IMR-90 (cell line): ENCODE results near the gene GRAMD2B. TPM values are rescaled to one million over a fixed set of nuclear protein-coding genes. Genes with fewer than 3 reads are reported as not detected.
A peak's percentile ranks its signal among the peaks of the same experiment; 100 is the strongest.

Source experiments
- ATAC-seq: fragments of 200-7000 bp; cut with Tn5 transposase; 2 replicates; pipeline ENCODE4 v1.9.1; 2020; ENCODE audit warnings: low read depth, mild to moderate bottlenecking, moderate library complexity
- BruUV-seq: library from RNA; stranded (reverse); fragments of 400-500 nt; replicated peaks from 2 replicates; lab custom pipeline; 2021; lab: Mats Ljungman, UMichigan
- CTCF ChIA-PET: fragments of 300-600 bp; formaldehyde crosslinking; extraction: SDS; loops from one replicate; lab custom pipeline; 2021; ENCODE audit warnings: antibody characterized with exemption; lab: Yijun Ruan, JAX
- POLR2A ChIA-PET: fragments of 300-600 bp; sonication (Branson Sonifier 250); formaldehyde crosslinking; loops from one replicate; lab custom pipeline; 2022; ENCODE audit warnings: antibody characterized with exemption; ENCODE audit not compliant: unreplicated experiment; lab: Charles Lee
- DNase-seq: peaks from one replicate; pipeline ENCODE4 v3.0.0; 2013
- H2AFZ ChIP-seq: replicated peaks from 2 replicates; pipeline ENCODE3; 2013; ENCODE audit warnings: low read length, mild to moderate bottlenecking; ENCODE audit not compliant: poor library complexity
- H2AK5ac ChIP-seq: 2 replicates; pipeline ENCODE4 v1.6.1; 2013; ENCODE audit warnings: low read depth, low read length, inconsistent platforms
- H2AK9ac ChIP-seq: replicated peaks from 2 replicates; pipeline ENCODE3; 2013; ENCODE audit warnings: mild to moderate bottlenecking, low read depth, low read length, moderate library complexity; ENCODE audit not compliant: poor library complexity
- H2BK120ac ChIP-seq: 2 replicates; pipeline ENCODE4 v1.6.1; 2013; ENCODE audit warnings: low read depth, low read length, inconsistent platforms
- H2BK15ac ChIP-seq: 3 replicates; pipeline ENCODE4 v1.6.1; 2013; ENCODE audit warnings: low read depth, low read length, inconsistent platforms
- H2BK20ac ChIP-seq: 2 replicates; pipeline ENCODE4 v1.6.1; 2013; ENCODE audit warnings: low read depth, mild to moderate bottlenecking, inconsistent platforms, low read length, moderate library complexity
- H2BK5ac ChIP-seq: 2 replicates; pipeline ENCODE4 v1.6.1; 2013; ENCODE audit warnings: mild to moderate bottlenecking, low read depth, low read length, inconsistent platforms; ENCODE audit not compliant: poor library complexity, severe bottlenecking
- H3K14ac ChIP-seq: replicated peaks from 2 replicates; pipeline ENCODE4 v1.6.1; 2013; ENCODE audit warnings: low read depth, low read length, inconsistent platforms
- H3K18ac ChIP-seq: 2 replicates; pipeline ENCODE4 v1.6.1; 2013; ENCODE audit warnings: low read depth, low read length, control low read depth
- H3K23ac ChIP-seq: 2 replicates; pipeline ENCODE4 v1.6.1; 2013; ENCODE audit warnings: low read depth, low read length, inconsistent platforms
- H3K27ac ChIP-seq: 2 replicates; pipeline ENCODE4 v1.5.1; 2013; ENCODE audit warnings: mild to moderate bottlenecking, control low read depth, low read length; ENCODE audit not compliant: insufficient read depth
- H3K27me3 ChIP-seq: 2 replicates; pipeline ENCODE4 v1.6.1; 2013; ENCODE audit warnings: low read length; ENCODE audit not compliant: control insufficient read depth, insufficient read depth
- H3K36me3 ChIP-seq: 2 replicates; pipeline ENCODE4 v1.6.1; 2013; ENCODE audit warnings: low read length, mixed read lengths; ENCODE audit not compliant: control insufficient read depth, insufficient read depth
- H3K4ac ChIP-seq: 2 replicates; pipeline ENCODE4 v1.6.1; 2013; ENCODE audit warnings: low read depth, low read length, inconsistent platforms
- H3K4me1 ChIP-seq: 2 replicates; pipeline ENCODE4 v1.6.1; 2013; ENCODE audit warnings: low read length, mixed read lengths; ENCODE audit not compliant: control insufficient read depth, insufficient read depth
- H3K4me2 ChIP-seq: 2 replicates; pipeline ENCODE4 v1.6.1; 2013; ENCODE audit warnings: low read depth, mild to moderate bottlenecking, control low read depth, low read length, moderate library complexity
- H3K4me3 ChIP-seq: 2 replicates; pipeline ENCODE4 v1.5.1; 2013; ENCODE audit warnings: low read depth, mild to moderate bottlenecking, control low read depth, low read length, moderate library complexity; ENCODE audit not compliant: insufficient read depth
- H3K56ac ChIP-seq: 2 replicates; pipeline ENCODE4 v1.6.1; 2013; ENCODE audit warnings: low read length, inconsistent platforms; ENCODE audit not compliant: insufficient read depth; ENCODE audit errors: extremely low read depth
- H3K79me1 ChIP-seq, 2 experiments: 2 replicates each; pipeline ENCODE4 v1.6.1; 2013; ENCODE audit warnings: low read length in 2 of 2, inconsistent platforms in 1 of 2, low read depth in 1 of 2
- H3K9ac ChIP-seq: 2 replicates; pipeline ENCODE4 v1.6.1; 2013; ENCODE audit warnings: low read depth, low read length, control low read depth
- H3K9me1 ChIP-seq: 2 replicates; pipeline ENCODE4 v1.6.1; 2013; ENCODE audit warnings: low read length, inconsistent platforms; ENCODE audit not compliant: insufficient read depth
- H3K9me3 ChIP-seq: 2 replicates; pipeline ENCODE4 v1.6.1; 2013; ENCODE audit warnings: low read length; ENCODE audit not compliant: control insufficient read depth, insufficient read depth
- H4K20me1 ChIP-seq: 2 replicates; pipeline ENCODE4 v1.6.1; 2013; ENCODE audit warnings: low read length, inconsistent platforms; ENCODE audit not compliant: insufficient read depth
- H4K5ac ChIP-seq: 2 replicates; pipeline ENCODE4 v1.6.1; 2013; ENCODE audit warnings: mild to moderate bottlenecking, low read depth, low read length, control low read depth
- H4K8ac ChIP-seq, 2 experiments: 2 replicates each; pipeline ENCODE4 v1.6.1; 2013; ENCODE audit warnings: low read depth in 2 of 2, low read length in 2 of 2, control low read depth in 1 of 2, inconsistent platforms in 1 of 2
- H4K91ac ChIP-seq: 2 replicates; pipeline ENCODE4 v1.6.1; 2013; ENCODE audit warnings: low read depth, low read length, inconsistent platforms; ENCODE audit not compliant: insufficient read depth
- FOS ChIP-seq: fragments of 150-350 bp; IDR thresholded peaks from 2 replicates; pipeline ENCODE4 v1.6.1; 2016; ENCODE audit warnings: low read depth, low read length
- MAFK ChIP-seq: IDR thresholded peaks from 2 replicates; pipeline ENCODE4 v1.6.1; 2012; ENCODE audit warnings: low read depth, low read length, improper control_type of control experiment
- POLR2A ChIP-seq: IDR thresholded peaks from 2 replicates; pipeline ENCODE4 v1.6.1; 2012; ENCODE audit warnings: mild to moderate bottlenecking, low read depth, low read length
- RAD21 ChIP-seq: IDR thresholded peaks from 2 replicates; pipeline ENCODE4 v1.6.1; 2012; ENCODE audit warnings: low read length, improper control_type of control experiment
- WGBS, 2 experiments: methylation state at CpG; one replicate each; pipeline versions ENCODE4 v1.1.5 to v1.1.7; 2013; ENCODE audit warnings: missing lambda C conversion rate in 2 of 2; ENCODE audit not compliant: insufficient read length in 1 of 2; ENCODE audit errors: extremely low coverage in 2 of 2; 5-methylcytosine and 5-hydroxymethylcytosine counted together
- dilution Hi-C: fragments of 300-500 bp; cut with HindIII; formaldehyde crosslinking; loops from one replicate; pipeline ENCODE4 v1.14.3; 2018; ENCODE audit warnings: low sequenced_read_pairs; ENCODE audit not compliant: unreplicated experiment
- in situ Hi-C: fragments of 300-500 bp; cut with MboI; formaldehyde crosslinking; loops from 3 replicates; pipeline ENCODE4 v1.14.3; 2019; ENCODE audit warnings: low sequenced_read_pairs, inconsistent platforms, mixed read lengths
- intact Hi-C: fragments of 100-400 bp; cut with micrococcal nuclease; formaldehyde crosslinking; loops from 2 replicates; pipeline ENCODE4 v1.10.0; 2022
- polyA plus RNA-seq, 3 experiments: library from polyadenylated mRNA; depleted of rRNA; stranded (reverse); fragments of >200 nt; gene quantifications; 2 replicates each; pipeline ENCODE4 v1.2.3, GENCODE V29; 2012; ENCODE audit warnings: low replicate concordance in 1 of 3
- total RNA-seq: library from RNA; depleted of rRNA; stranded (reverse); fragments of >200 nt; gene quantifications from 2 replicates; pipeline ENCODE4 v1.2.3, GENCODE V29; 2012

Gene GRAMD2B
- total and polyA plus RNA-seq, 2 of the 4 experiments (the other 2 are of a cell fraction) = 13.9 to 20.3 TPM

DNA sequence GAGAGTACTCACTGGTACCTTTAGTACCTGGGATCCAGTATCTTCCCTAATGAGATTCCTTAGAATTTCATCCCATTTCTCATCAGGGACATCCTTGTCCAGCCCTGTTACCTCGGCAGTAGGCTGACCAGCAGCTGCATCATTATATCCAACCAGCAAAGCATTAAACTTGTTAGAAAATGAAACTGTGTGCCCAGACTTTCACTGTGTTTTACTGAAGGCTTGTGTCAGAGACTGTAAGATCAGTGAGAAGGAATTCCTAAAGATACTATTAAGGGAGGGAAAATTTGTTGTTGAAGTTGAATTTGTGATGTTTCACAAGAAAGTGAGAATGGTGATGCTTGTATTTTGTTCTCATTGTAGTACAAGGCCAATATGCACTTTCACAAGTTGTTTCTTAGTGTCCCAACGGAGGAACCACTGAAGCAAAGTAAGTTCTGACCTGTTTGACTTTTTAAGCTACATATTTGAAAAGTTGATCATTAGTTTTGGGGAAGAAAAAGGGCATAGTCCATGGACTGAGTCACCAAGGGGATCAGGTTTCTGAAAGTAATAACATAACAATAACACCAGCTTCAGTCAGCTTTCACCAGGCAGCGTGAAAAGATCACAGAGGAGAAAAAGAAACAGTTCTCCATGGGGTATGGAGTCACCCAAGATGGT, 48.8 kb downstream of the GRAMD2B start:
- peak; percentile 87 for TF ChIP-seq FOS
- TF ChIP-seq MAFK = no peak
- TF ChIP-seq POLR2A = no peak
- 0 out of 2 replicates have a peak, but pooled peaks have one; percentile 3 for TF ChIP-seq RAD21
- BruUV-seq = no TSS peak
- H3K36me3 ChIP-seq = peaks cover 6% of the 10 kb centered on the region; the same call in 1 of the 2 replicates
- H4K8ac ChIP-seq = peak overlapping the region; percentile 75 to 89
- peaks cover 19% of the 10 kb centered on the region for H3K9me1 ChIP-seq
- H3K9ac ChIP-seq = peak overlapping the region; percentile 64; the same call in 1 of the 2 replicates
- CTCF ChIA-PET = interaction anchor here (1.0 kb wide), 1 partner anchor 28 kb away, joined by 6 read pairs; no protein-coding TSS in a partner anchor
- dilution Hi-C loops (no loop called here), in situ Hi-C loops (no loop called here), intact Hi-C loops (loop anchor here (2.0 to 5.0 kb wide), 2 partner anchors 120 to 617 kb away; no protein-coding TSS in a partner anchor)
- peak overlapping the region; percentile 96 for H3K27ac ChIP-seq
- H3K4me1 ChIP-seq = peaks cover 14% of the 10 kb centered on the region
- peak overlapping the region; percentile 84 for H2BK20ac ChIP-seq
- peak overlapping the region; percentile 94 for H2AK5ac ChIP-seq
- peak overlapping the region; percentile 82 for H3K14ac ChIP-seq
- H3K4me2 ChIP-seq = peak overlapping the region; percentile 56
- no peaks in the 10 kb centered on the region for H3K9me3 ChIP-seq
- ATAC-seq (peak; percentile 93), DNase-seq (peak; percentile 88)
- H2BK15ac ChIP-seq = peak overlapping the region; percentile 68; the same call in 2 of the 3 replicates
- H4K20me1 ChIP-seq = no peaks in the 10 kb centered on the region
- no peak overlapping the region for H2AFZ ChIP-seq
- H2BK120ac ChIP-seq = peak overlapping the region; percentile 84
- H3K56ac ChIP-seq = peak overlapping the region; percentile 61; the same call in 1 of the 2 replicates
- peak overlapping the region; percentile 62 for H4K5ac ChIP-seq
- H3K4ac ChIP-seq = peak overlapping the region; percentile 85
- H3K27me3 ChIP-seq = no peaks in the 10 kb centered on the region
- POLR2A ChIA-PET = interaction anchor here (0.6 kb wide), 1 partner anchor 494 kb away, joined by 7 read pairs; no protein-coding TSS in a partner anchor
- peak overlapping the region; percentile 43 for H2AK9ac ChIP-seq
- peak overlapping the region; percentile 78 for H3K18ac ChIP-seq
- peak overlapping the region; percentile 89 for H2BK5ac ChIP-seq
- no CpG with 5 or more reads among the region's 3 CpGs for WGBS, 2 experiments
- peaks cover 7 to 32% of the 10 kb centered on the region in 2 experiments; a peak in 3 of 4 replicates for H3K79me1 ChIP-seq
- H3K23ac ChIP-seq = peak overlapping the region; percentile 77; the same call in 1 of the 2 replicates
- H3K4me3 ChIP-seq = no peak overlapping the region
- peak overlapping the region; percentile 80 for H4K91ac ChIP-seq
